ENCODE measurements around the gene SH3PXD2A. TPM values are rescaled to one million over a fixed set of nuclear protein-coding genes. Genes with fewer than 3 reads are reported as not detected.

Gene SH3PXD2A
- total and polyA plus RNA-seq, 9 of the 15 experiments (the other 6 are each of a cell fraction or from before 2014, with no cell fraction given) = 0.41 to 9.3 (median 2.5) TPM

GRCh38 chr10:103651333-103651732 lies 204.0 kb downstream of the SH3PXD2A start:
- no peaks in the 10 kb centered on the region; the same call in 1 of the 2 replicates for H4K20me1 ChIP-seq (replicated peaks; ENCODE audit: control insufficient read depth, insufficient read depth, low read length)
- H3K4me1 ChIP-seq (replicated peaks in 1 of 2; ENCODE audit: control insufficient read depth in 2 of 2, insufficient read depth in 2 of 2, low read length in 2 of 2) = peaks cover 0 to 14% of the 10 kb centered on the region in 2 experiments; a peak in 2 of 5 replicates
- DNase-seq (ENCODE audit: extremely low read depth in 1 of 4, low spot score in 3 of 4) (no peak), FAIRE-seq (no peak), ATAC-seq (no peak)
- H3K4me3 ChIP-seq = no peak overlapping the region
- peaks cover 7% of the 10 kb centered on the region; the same call in 1 of the 3 replicates for H3K36me3 ChIP-seq (ENCODE audit: control insufficient read depth, insufficient read depth, low read length)
- BruUV-seq (replicated peaks) = no TSS peak
- no peak for TF ChIP-seq TGIF2 (CRISPR knock-in tag; IDR thresholded peaks at IDR 0.05)
- no peak for TF ChIP-seq FIP1L1 (IDR thresholded peaks at IDR 0.05; ENCODE audit: low read depth, low read length, poor library complexity, severe bottlenecking)
- no peak for TF ChIP-seq NCOA2 (IDR thresholded peaks at IDR 0.05; ENCODE audit: partially characterized antibody in 2 of 2)
- TF ChIP-seq KLF10 (CRISPR knock-in tag; IDR thresholded peaks at IDR 0.05) = no peak
- TF ChIP-seq RB1 (IDR thresholded peaks at IDR 0.05; ENCODE audit: low read depth) = no peak
- no peak for TF ChIP-seq NFATC3 (IDR thresholded peaks at IDR 0.05)
- no peak for TF ChIP-seq ZNF3 (CRISPR knock-in tag; IDR thresholded peaks at IDR 0.05)
- TF ChIP-seq L3MBTL2 (IDR thresholded peaks at IDR 0.05) = no peak
- TF ChIP-seq ZBTB8A (IDR thresholded peaks at IDR 0.05; ENCODE audit: partially characterized antibody) = no peak
- TF ChIP-seq CBX5 (IDR thresholded peaks at IDR 0.05; ENCODE audit: borderline replicate concordance, low read depth) = no peak
- TF ChIP-seq ZNF512 (tag; IDR thresholded peaks at IDR 0.05) = no peak
- no peak for TF ChIP-seq MNT (conservative IDR thresholded peaks at IDR 0.05)
- no peak for TF ChIP-seq NCOR1 (IDR thresholded peaks at IDR 0.05)
- no peak for TF ChIP-seq PHB2 (IDR thresholded peaks at IDR 0.05; ENCODE audit: low read depth)
- TF ChIP-seq RFX7 (CRISPR knock-in tag; IDR thresholded peaks at IDR 0.05) = no peak
- no peak for TF ChIP-seq SUPT5H (IDR thresholded peaks at IDR 0.05)
- no peak for TF ChIP-seq EGR1 (conservative IDR thresholded peaks at IDR 0.05)
- in situ Hi-C loops (cut with MboI) (no loop called here), intact Hi-C loops (cut with micrococcal nuclease) (no loop called here)
- 100% methylated on average over 1 of the region's 1 CpG for WGBS (ENCODE audit: insufficient coverage, low coverage, missing lambda C conversion rate)
- H3K9me3 ChIP-seq (replicated peaks; ENCODE audit: control insufficient read depth, insufficient read depth, low read depth, low read length) = no peaks in the 10 kb centered on the region
- ChIA-PET CTCF (ENCODE audit: low intra/inter-chr PET ratio) (no interaction called here), POLR2A (no interaction called here)
- no peaks in the 10 kb centered on the region for H3K27me3 ChIP-seq (ENCODE audit: control insufficient read depth in 2 of 2, insufficient read depth in 2 of 2, low read length in 2 of 2)
- no peak overlapping the region for H3K4me2 ChIP-seq (ENCODE audit: insufficient read depth, low read length)
- H3K9me1 ChIP-seq (ENCODE audit: control insufficient read depth, insufficient read depth, low read length) = no peaks in the 10 kb centered on the region
- no peaks in the 10 kb centered on the region; the same call in 2 of the 3 replicates for H3K79me2 ChIP-seq (ENCODE audit: control insufficient read depth, insufficient read depth, low read length)
- no peak overlapping the region for H3K9ac ChIP-seq (ENCODE audit: insufficient read depth in 1 of 2, low read depth in 2 of 2, low read length in 2 of 2)
- no peak overlapping the region for H2AFZ ChIP-seq (ENCODE audit: low read depth, low read length)
- no peak overlapping the region for H3K27ac ChIP-seq (ENCODE audit: extremely low read depth, low read depth, low read length)

All from K562 (cell line).